Spleen (tissue), 7 donors: ENCODE results near the gene NBAS.

Source experiments
- CTCF ChIP-seq, 11 experiments: fragments of 200-600 bp in 7 of 11; fragments of 450-650 bp in 4 of 11; sonication (generic) in 4 of 11; IDR thresholded peaks in 8 of 11; conservative IDR thresholded peaks in 3 of 11; 1 replicate in 7 of 11; 2 replicates in 4 of 11; pipeline versions ENCODE4 v1.4.0 to v1.8.0; 2016 to 2021; ENCODE audit warnings: antibody characterized with exemption in 11 of 11, inconsistent platforms in 4 of 11, mild to moderate bottlenecking in 1 of 11
- POLR2AphosphoS5 ChIP-seq, 3 donors: sonication (generic); formaldehyde crosslinking; IDR thresholded peaks; one replicate each; pipeline ENCODE4 v1.5.1; 2017; ENCODE audit warnings: antibody characterized with exemption in 3 of 3
- donor health status: DM: no; HTN: no; CAD: no; lungs with moderate emphysema.
- donor health status: DM: no; HTN: no; CAD: no.
- donor health status: DM: no; HTN: no; CAD: no.

- TF ChIP-seq CTCF (IDR thresholded peaks at IDR 0.05 in 8 of 11, conservative IDR thresholded peaks at IDR 0.05 in 3 of 11) (no peak), POLR2AphosphoS5 (IDR thresholded peaks at IDR 0.05) (no peak)
Measured at GRCh38 chr2:15243762-15244161, 317.4 kb downstream of the NBAS start.
